IPS-NIHi7 (cell line): ENCODE results near the gene CAV1.

Experiments used
- DNase-seq: peaks from one replicate; pipeline ENCODE4 v3.0.0; 2012; ENCODE audit warnings: mixed read lengths; ENCODE audit errors: extremely low spot score

Gene CAV1

DNA sequence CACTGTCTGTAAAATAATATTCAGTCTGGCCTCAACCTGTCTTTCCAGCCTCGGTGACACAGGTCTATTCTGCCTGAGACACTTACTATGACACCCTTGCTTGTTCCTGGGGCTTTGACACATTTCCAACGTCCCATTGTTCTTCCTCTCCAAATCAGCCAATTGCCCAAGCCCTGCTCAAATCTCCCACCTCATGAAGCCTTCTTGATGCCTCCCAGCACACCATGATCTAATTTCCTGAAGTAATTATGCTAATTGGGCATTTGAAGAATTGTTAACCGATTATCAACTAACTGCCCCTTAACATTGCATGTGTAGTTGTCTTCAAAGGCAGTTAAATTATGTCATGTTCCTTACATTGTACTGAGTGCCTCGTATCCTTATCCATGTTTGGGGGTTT, 33.1 kb downstream of the CAV1 start:
- DNase-seq = no peak

DNA sequence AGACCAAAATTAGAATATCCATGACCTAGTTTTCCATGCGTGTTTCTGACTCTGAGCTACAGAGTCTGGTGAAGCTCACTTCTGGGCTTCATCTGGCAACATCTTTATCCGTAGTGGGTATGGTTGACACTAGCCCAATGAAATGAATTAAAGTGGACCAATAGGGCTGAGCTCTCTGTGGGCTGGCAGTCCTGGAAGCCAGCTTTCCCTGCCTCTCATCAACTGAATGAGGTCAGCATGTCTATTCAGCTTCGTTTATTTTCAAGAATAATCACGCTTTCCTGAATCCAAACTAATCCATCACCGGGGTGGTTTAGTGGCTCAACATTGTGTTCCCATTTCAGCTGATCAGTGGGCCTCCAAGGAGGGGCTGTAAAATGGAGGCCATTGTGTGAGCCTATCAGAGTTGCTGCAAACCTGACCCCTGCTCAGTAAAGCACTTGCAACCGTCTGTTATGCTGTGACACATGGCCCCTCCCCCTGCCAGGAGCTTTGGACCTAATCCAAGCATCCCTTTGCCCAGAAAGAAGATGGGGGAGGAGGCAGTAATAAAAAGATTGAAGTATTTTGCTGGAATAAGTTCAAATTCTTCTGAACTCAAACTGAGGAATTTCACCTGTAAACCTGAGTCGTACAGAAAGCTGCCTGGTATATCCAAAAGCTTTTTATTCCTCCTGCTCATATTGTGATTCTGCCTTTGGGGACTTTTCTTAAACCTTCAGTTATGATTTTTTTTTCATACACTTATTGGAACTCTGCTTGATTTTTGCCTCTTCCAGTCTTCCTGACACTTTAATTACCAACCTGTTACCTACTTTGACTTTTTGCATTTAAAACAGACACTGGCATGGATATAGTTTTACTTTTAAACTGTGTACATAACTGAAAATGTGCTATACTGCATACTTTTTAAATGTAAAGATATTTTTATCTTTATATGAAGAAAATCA, 35.5 kb downstream of the CAV1 start:
- no peak for DNase-seq

DNA sequence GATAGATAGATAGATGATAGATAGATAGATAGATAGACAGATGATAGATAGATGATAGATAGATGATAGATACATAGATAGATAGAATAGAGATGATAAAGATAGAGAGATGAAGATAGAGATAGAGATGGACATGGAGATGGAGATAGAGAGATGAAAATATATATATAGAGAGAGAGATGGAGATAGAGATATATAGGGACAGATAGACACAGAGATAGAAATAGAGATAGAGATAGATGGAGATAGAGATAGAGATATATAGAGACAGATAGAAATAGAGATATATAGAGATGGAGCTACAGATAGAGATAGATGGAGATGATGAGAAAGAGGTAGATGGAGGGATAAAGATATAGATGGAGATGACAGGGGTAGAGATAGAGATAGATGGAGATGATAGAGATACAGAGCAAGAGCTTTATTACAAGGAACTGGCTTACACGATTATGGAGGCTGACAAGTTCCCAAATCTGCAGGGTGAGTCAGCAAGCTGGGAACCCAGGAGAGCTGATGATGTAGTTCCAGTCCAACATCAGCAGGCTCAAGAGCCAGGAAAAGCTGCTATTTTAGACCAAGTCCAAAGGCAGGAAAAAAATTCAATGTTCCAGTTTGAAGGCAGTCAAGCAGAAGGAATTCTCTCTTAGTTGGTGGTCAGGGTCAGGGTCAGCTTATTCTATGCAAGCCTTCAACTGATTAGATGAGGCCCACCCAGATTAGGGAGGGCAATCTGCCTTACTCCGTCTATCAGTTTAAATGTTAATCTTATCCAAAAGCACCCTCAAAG, 37.1 kb downstream of the CAV1 start:
- DNase-seq = no peak

DNA sequence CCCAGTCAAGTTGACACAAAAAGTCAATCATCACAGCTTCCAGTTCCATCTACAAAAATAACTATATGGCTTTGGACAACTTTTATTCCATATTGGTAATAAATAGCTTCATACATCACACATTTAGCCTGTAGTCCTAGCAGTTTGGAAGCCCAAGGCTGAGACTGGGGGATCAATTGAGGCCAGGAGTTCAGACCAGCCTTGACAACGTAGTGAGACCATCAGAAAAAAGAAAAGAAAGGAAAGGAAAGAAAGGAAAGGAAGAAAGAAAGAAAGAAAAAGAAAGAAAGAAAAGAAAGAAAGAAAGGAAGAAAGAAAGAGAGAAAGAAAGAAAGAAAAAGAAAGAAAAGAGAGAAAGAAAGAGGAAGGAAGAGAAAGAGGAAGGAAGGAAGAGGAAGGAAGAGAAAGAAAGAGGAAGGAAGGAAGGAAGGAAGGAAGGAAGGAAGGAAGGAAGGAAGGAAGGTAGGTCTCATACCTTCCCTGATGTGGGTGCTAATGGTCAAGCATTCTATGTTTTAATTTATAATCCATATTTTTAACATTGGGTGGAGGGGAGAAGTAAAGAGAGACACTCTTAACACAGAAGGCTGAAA, 37.8 kb downstream of the CAV1 start:
- no peak for DNase-seq

DNA sequence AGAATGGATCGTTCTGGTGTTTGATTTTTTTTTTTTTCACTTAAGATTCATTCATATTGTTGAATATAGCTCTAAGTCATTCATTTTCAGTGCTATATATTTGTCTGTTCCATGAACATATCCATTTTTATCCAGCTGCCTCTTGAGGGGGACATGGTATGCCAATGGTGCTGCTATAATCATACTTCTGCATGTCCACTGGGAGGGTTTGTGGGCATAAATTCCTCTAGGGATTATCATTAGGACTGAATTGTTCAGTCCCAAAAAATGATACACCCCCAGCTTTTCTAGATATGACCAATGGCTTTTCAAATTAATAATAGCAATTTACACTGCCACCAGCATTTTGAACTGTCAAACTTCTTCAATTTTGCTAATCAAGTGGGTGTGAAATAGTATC, 41.1 kb downstream of the CAV1 start:
- no peak for DNase-seq

DNA sequence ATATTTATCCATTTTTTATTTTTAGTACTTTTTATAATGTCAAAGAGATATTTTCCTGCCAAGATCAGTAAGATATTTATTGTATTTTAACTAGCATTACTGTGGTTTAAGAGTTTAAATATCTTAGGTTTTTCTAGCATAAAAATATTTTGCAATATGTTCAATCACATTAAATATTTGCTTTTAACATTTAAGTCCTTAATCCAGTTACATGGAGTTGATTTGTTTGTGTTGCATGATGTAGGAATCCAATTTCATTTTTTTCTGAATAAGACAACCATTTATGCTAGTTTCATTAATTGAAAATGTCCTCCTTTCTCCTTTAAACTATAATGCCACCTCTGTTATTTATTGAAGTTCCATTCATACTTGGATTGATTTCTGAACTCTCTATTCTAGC, 41.8 kb downstream of the CAV1 start:
- DNase-seq = no peak

DNA sequence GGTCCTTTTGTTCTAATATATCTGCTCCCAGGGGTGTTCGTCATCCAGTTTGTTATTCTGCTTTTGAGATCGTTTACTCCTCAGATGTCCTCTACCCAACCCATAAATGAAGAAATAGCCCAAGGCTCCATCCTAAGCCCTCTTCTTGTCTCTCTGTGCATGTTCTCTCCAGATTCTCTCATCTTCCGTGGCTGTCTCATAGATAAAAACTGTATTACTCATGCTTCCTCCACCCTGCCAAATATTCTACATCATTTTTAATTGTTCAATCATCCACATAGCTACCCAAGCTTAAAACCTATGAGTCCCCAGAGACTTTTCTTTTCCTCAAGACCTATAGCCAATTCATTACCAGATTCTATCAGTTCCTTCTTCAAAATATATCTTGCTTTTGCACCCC, 44.9 kb downstream of the CAV1 start:
- no peak for DNase-seq

DNA sequence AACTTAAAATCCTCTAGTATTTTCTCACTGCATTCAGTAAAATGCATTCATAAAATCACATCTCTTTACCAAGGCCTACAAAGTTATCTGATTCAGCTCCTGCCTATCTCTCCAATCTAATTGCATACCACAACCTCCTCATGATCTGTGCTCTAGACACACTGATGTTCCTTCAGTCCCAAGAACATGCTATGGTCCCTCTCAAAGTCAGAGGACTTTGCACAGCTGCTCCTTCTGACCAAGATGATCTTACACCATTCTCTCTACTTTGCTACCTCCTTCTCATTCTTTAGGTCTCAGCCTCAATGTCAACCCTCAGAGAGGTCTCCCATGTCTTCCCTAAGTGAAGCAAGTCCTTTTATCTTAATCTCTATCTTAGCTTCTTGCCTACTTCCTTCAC, 45.5 kb downstream of the CAV1 start:
- DNase-seq = no peak

DNA sequence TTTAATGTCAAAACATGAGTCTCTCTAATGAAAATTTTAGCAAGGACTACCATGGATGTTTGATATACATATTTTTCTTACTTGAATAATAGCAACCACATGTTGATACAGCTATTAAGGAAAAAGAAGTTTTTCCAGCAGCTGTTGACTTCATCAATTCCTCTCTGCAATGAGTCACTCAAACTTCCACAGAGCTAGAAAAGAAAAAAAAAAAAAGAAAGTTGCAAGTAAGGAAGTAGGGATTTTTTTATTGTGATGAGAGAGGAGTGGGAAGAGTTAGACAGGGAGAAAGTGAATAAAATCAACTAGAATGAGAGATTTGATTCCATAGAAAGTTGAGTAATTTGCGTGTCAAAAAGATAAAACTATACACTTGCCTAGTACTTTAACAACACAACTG, 46.2 kb downstream of the CAV1 start:
- DNase-seq = no peak

DNA sequence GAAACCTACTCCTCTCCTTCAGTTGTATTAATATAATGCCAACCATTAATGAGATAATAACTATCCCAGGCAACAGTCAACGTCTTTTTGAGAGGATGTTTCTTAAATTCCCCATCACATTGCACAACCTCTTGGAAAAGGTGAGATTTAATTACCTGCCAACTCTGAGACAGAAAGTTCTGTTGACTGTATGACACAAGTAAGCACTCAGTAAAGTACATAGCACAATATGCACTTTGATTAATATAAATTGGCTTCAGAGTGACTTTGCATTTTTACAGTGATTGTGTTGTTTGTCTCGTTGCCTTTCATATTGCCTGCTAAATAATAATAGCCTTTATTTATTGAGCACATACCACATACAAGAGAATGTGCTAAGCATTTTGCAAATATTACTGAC, 46.7 kb downstream of the CAV1 start:
- DNase-seq = no peak

DNA sequence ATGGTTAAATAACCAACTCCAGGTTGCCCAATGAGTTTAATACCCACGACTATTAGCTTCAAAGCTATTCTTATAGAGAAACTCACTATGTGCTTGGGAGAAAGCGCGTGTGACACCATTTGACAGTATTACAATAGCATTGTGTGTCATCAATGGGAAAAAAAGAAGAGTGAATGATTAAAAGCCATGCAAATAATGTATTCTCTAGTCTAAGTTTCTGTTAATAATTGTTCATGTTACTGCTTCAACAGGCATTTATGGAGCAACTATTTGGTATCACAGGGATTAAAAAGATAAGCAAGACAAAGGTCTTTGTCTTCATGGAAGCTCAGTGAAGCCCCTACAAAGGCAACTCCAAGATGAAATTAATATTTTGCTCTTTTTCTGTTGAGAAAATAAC, 47.2 kb downstream of the CAV1 start:
- DNase-seq = no peak

DNA sequence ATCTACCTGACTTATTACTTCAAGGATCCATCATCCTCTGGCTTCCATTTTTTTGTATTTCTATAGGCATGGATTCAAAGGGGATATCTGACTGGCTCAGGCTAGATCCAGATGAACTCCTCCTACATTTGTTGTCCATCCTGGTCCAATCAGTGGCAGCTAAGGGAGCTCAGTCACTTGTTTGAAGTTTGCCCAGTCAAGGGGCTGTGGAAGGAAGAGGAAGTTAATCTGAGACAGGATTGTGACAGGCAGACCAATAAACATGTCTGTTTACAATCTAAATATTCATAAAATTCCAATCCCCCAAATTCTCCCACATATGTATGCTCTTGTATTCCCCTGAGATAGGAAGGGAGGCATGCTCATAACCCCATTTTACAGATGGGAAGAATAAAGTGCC, 48.7 kb downstream of the CAV1 start:
- no peak for DNase-seq

DNA sequence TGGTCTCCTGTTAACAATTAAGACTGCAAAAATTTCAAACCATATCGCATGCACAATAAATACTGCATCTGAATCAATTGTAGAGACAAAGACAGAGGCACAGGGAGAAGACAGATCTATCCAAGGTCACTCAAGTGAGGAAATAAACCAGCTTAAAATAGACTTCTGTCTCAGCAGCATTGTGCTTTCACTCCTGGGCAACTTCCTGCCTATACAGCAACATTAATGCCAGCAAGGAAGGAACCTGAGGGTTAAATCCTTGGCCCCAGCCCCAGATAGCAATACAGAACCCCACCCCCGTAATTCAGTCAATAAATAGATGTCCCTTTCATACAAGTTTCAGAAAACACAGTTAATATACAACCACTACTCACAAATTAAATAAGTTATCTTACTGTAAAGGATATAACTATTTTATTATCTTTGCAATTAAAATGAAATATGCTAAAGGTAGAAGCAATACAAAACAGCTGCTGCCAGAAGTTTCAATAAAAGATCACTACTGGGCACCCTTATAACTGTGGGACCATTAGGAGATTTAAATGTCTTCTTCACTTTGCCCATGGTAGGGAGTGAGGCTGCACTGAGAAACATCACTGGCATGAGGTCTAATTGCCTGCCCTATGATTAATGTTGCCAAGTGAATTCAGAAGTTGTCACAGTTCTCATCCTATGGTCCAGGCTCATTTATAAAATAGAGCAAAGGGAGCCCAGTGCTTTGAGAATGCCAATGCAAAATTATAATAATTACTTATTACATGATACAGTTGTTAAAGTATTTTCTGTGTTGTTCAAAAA, 49.4 kb downstream of the CAV1 start:
- DNase-seq = no peak

DNA sequence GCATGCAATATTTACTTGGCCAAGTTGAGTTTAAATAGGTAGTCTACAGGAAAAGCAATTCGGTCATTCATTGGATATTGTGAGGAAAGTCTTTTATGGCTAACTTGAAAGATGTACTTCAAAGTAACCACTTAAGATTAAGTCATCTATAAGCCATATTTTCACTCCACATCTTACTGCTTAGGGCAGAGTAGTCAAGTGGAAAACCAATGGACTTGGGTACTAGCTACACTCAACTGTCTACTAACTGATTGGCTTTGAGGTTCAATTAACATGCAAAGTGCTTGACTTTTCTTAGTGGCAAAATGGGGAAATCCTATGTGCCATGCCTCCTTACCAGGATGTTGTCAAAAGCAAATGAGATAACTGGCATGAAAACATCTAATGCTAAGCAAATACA, 51.0 kb downstream of the CAV1 start:
- DNase-seq = no peak

DNA sequence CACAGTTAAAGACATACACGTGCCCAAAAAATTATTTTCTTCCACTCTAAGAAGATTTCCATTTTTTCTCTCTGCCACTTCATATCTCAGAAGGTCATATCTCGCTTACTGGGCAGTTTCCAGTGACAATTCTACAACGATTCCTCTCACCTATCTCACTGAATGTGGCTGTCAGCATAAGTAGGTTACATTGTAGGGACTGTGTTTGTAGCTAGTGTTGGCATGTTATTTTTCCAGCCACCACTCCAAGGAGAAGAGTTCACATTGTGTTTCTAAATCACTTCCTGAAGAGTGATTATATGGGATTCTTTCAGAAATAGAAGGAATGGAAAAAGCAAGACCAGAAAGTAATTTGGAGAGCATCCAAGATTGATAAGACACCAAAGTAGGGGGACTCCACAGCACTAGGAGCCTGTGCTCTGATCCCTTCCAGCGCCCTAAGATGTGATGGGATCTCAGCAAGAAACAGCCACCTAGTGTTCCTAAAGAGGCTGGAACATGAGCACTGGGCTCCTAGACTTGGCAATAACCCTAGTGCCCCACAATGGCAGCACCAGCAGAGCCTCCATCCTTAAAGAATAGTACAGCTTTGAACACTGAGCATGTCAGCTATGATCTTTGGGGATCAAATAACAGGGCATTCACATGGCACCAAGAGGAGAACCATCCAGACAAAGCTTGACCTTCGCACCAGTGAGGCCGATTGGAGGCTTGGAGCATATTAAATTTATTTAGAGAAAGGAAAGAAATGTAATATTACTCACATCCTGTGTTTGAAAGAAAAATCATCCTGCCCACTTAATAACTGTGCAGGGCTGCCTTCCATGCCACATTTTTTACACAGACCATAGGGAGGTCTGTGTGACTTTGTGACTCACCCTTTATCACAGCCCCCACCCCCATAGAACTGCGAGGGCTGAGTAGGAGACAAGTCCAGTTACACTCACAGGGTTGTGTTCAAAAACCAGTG, 51.8 kb downstream of the CAV1 start:
- no peak for DNase-seq

DNA sequence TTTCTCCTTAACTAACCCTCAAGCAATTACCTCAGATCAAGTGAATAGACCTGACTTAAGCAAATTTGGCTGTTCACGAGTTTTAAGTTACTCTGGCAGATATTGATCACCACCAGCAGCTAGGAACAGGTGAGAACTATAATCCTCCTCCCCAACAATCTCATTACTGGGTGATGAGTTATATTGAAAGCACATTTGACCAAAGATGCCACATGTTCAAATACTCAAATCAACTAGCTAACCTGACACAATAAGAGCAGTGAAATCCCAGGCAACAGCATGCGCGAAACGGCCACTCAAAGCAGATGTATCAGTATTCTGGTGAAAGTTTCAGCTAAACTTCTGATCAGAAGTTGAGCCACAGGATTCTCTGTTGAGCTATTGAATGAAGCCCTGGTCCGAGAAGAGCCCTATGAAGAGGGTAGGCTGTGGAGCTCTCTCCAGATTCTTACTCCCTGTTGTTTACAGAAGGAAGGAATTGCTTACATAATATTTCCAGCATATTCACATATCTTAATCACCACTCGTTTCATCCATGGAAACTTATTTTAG, 52.6 kb downstream of the CAV1 start:
- no peak for DNase-seq

DNA sequence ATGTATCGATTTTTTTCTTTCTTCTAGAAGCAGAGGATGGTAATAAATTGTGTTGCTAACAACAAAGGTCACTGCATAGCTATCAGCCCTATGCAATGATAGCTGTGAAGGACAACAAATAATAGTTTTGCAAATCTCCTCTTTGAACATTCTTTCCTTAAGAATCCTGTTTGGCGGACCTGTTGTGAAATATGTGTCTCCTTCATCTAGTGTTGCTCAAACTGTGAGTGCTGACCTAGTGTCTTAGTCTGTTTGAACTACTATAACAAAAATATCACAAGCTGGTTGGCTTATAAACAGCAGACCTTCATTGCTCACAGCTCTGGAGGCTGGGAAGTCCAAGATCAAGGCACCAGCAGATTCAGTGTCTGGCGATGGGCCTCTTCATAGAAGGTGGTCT, 53.7 kb downstream of the CAV1 start:
- no peak for DNase-seq

DNA sequence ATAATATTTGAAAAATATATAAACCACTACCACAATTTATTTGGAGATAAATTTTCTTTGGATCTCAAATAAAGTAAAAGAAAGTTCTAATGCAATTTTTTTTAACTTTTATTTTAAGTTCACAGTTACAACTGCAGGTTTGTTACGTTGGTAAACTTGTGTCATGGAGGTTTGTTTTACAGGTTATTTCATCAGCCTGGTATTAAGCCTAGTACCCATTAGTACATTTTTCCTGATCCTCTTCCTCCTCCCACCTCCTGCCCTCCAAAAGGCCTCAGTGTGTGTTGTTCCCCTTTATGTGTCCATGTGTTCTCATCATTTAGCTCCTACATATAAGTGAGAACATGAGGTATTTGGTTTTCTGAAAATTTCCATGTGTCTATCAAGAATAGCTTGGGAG, 54.5 kb downstream of the CAV1 start:
- DNase-seq = no peak

DNA sequence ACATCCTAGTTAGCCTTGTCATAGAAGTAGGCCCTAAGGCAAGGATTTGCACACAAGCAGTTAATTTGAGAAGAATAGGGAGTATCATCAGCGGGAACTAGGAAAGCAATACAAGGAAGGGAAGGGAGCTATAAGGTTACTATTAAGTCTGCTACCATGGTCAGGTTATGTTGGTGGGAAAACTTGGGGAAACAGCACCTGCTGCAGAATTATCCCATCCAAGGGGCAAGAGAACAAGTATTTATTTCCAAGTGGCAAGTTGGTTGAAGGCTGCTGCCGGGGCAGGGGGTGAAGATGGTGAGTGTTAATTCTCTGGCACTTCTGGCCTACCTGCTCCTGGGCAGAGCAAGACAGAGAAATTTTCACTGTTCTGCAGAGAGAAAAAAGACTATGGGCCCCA, 55.0 kb downstream of the CAV1 start:
- DNase-seq = no peak

DNA sequence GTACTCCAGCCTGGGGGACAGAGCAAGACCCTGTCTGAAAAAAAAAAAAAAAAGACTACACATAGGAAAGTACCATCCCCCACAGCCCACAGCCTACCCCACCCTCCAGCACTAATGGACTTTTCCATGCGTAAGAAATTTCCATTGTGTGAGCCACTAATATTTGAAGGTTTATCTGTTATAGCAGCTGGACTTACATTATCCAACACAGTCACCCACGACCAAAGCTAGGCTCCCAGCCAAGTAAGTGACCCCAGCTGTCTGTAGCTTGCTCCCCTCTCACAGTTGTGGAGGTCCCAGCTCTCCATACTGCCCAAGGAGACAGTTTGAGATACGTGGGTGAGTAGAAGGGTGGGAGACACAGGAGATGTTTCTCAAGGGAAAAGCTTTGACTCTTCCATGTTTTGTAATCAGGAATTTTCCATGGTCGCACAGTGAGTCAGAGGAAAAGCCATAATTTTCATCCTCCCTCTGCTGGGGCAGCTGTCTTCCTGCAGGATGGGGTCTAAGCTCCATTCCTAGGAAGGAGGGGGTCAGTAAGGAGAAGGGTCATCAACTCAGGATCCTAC, 57.4 kb downstream of the CAV1 start:
- DNase-seq = no peak
